GM12891 (cell line): ENCODE measurements around the gene SIRPD.

Experiments used
- POLR2A ChIP-seq: IDR thresholded peaks from 2 replicates; pipeline ENCODE4 v1.6.1; 2011; ENCODE audit warnings: low read depth, low read length, control low read depth
- POLR2AphosphoS5 ChIP-seq: IDR thresholded peaks from 2 replicates; pipeline ENCODE4 v1.6.1; 2011; ENCODE audit warnings: low read depth, low read length, control low read depth
- POU2F2 ChIP-seq: IDR thresholded peaks from 2 replicates; pipeline ENCODE4 v1.6.1; 2011; ENCODE audit warnings: low read depth, mild to moderate bottlenecking, control low read depth, low read length, moderate library complexity
- SPI1 ChIP-seq: IDR thresholded peaks from 2 replicates; pipeline ENCODE4 v1.6.1; 2011; ENCODE audit warnings: low read depth, low read length, control low read depth
- TAF1 ChIP-seq: IDR thresholded peaks from 2 replicates; pipeline ENCODE4 v1.6.1; 2011; ENCODE audit warnings: low read depth, low read length, control low read depth

- TF ChIP-seq TAF1 = no peak
- TF ChIP-seq POLR2AphosphoS5 = no peak
- no peak for TF ChIP-seq SPI1
- no peak for TF ChIP-seq POLR2A
- no peak for TF ChIP-seq POU2F2
Measured at GRCh38 chr20:1489325-1489724, 68.2 kb downstream of the SIRPD start.
